ENCODE results near the gene TBC1D22B. TPM values are rescaled to one million over a fixed set of nuclear protein-coding genes. Genes with fewer than 3 reads are reported as not detected.

Gene TBC1D22B
- total and polyA plus RNA-seq, 8 donors: 3.5 to 16.3 (median 6.2) TPM

DNA sequence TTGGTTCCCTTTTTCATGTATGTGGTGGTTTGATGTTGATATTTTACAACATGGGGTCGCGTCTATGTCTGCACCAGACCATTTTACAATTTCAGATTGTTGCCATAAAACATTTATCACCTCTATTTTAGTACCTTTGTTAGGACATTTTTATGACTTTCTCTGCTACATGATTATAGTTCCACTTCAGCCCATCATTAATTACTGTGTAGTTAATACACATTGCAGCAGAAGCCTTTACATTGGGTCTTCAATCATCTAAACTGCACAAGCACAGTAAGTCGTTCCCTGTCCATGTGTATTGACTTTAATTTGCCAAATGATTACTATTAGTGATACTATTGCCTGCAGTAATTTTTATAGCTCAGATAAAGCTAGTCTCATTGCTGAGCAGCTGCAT lies 16.1 kb downstream of the TBC1D22B start:
- no peak overlapping the region for H3K4me3 ChIP-seq
- H3K27ac ChIP-seq: no peak overlapping the region
- no peaks in the 10 kb centered on the region for H3K27me3 ChIP-seq
- intact Hi-C loops (cut with DNase I; ENCODE audit: low total_unique reads): no loop called here
- H3K4me1 ChIP-seq: peaks cover 0 to 30% (median 6%) of the 10 kb centered on the region in 4 donors
- no peak for TF ChIP-seq POLR2AphosphoS5 (IDR thresholded peaks at IDR 0.05)
- TF ChIP-seq POLR2A (IDR thresholded peaks at IDR 0.05): no peak
- TF ChIP-seq, protein P1, sequence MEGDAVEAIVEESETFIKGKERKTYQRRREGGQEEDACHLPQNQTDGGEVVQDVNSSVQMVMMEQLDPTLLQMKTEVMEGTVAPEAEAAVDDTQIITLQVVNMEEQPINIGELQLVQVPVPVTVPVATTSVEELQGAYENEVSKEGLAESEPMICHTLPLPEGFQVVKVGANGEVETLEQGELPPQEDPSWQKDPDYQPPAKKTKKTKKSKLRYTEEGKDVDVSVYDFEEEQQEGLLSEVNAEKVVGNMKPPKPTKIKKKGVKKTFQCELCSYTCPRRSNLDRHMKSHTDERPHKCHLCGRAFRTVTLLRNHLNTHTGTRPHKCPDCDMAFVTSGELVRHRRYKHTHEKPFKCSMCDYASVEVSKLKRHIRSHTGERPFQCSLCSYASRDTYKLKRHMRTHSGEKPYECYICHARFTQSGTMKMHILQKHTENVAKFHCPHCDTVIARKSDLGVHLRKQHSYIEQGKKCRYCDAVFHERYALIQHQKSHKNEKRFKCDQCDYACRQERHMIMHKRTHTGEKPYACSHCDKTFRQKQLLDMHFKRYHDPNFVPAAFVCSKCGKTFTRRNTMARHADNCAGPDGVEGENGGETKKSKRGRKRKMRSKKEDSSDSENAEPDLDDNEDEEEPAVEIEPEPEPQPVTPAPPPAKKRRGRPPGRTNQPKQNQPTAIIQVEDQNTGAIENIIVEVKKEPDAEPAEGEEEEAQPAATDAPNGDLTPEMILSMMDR (IDR thresholded peaks at IDR 0.05): no peak
- TF ChIP-seq EP300 (IDR thresholded peaks at IDR 0.05): no peak
- H3K9me3 ChIP-seq: no peaks in the 10 kb centered on the region
- H3K36me3 ChIP-seq: peaks cover 0 to 35% (median 25%) of the 10 kb centered on the region in 4 donors
- 60 to 75% (median 68%) methylated on average over 3 of the region's 3 CpGs for WGBS, 5 donors
- DNase-seq: no peak

GRCh38 chr6:37275350-37275749 lies 17.8 kb downstream of the TBC1D22B start:
- Histone ChIP-seq H3K36me3 (peaks cover 0 to 30% (median 23%) of the 10 kb centered on the region in 4 donors), H3K27me3 (no peaks in the 10 kb centered on the region), H3K27ac (no peak overlapping the region), H3K4me3 (no peak overlapping the region), H3K9me3 (no peaks in the 10 kb centered on the region), H3K4me1 (peaks cover 0 to 43% (median 6%) of the 10 kb centered on the region in 4 donors)
- 70 to 89% (median 75%) methylated on average over 1 of the region's 1 CpG for WGBS, 5 donors
- DNase-seq: no peak
- intact Hi-C loops (cut with DNase I; ENCODE audit: low total_unique reads): no loop called here
- TF ChIP-seq POLR2A (IDR thresholded peaks at IDR 0.05) (no peak), EP300 (IDR thresholded peaks at IDR 0.05) (no peak), POLR2AphosphoS5 (IDR thresholded peaks at IDR 0.05) (no peak)
- TF ChIP-seq, protein P1 (IDR thresholded peaks at IDR 0.05): no peak

DNA sequence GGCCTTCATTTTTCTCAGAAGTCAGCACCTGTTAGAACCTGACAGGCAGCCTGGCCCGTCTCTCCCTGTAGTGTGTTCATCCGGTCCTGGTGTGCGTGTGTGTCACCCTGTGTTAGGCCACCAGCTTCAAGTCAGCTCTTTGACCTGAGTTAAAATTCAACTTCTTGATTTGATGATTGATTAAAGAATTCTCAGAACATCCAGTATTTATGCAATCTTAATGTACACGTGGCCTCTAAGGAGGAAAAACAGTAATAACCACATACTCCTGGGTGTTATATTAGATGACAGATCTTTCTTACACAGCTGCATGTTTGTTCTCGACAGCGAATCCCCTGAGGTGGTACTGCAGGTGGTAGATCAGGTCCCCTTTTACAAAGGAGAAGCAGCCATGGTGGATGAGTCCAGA lies 19.4 kb downstream of the TBC1D22B start:
- 75 to 90% (median 85%) methylated on average over 6 of the region's 6 CpGs for WGBS, 5 donors
- no peak overlapping the region for H3K4me3 ChIP-seq
- intact Hi-C loops (cut with DNase I; ENCODE audit: low total_unique reads): no loop called here
- H3K27ac ChIP-seq: no peak overlapping the region
- DNase-seq: peak in 1 of 2 donors; percentile 33
- H3K27me3 ChIP-seq: no peaks in the 10 kb centered on the region
- peaks cover 0 to 28% (median 20%) of the 10 kb centered on the region in 4 donors for H3K36me3 ChIP-seq
- H3K4me1 ChIP-seq: peaks cover 0 to 54% (median 11%) of the 10 kb centered on the region in 4 donors
- H3K9me3 ChIP-seq: no peaks in the 10 kb centered on the region
- TF ChIP-seq POLR2A (IDR thresholded peaks at IDR 0.05) (no peak), EP300 (IDR thresholded peaks at IDR 0.05) (no peak), POLR2AphosphoS5 (IDR thresholded peaks at IDR 0.05) (no peak)
- TF ChIP-seq, protein P1 (IDR thresholded peaks at IDR 0.05): no peak

- Histone ChIP-seq H3K27me3 (no peaks in the 10 kb centered on the region), H3K36me3 (peaks cover 10 to 50% (median 41%) of the 10 kb centered on the region in 4 donors), H3K9me3 (no peaks in the 10 kb centered on the region), H3K27ac (peak overlapping the region in 3 of 5 donors; percentile 10 to 31 (median 29)), H3K4me1 (peaks cover 7 to 78% (median 27%) of the 10 kb centered on the region in 4 donors), H3K4me3 (no peak overlapping the region)
- intact Hi-C loops (cut with DNase I; ENCODE audit: low total_unique reads): no loop called here
- TF ChIP-seq POLR2A (IDR thresholded peaks at IDR 0.05) (no peak), EP300 (IDR thresholded peaks at IDR 0.05) (no peak), POLR2AphosphoS5 (IDR thresholded peaks at IDR 0.05) (no peak)
- TF ChIP-seq, protein P1 (IDR thresholded peaks at IDR 0.05): no peak
- 76 to 93% (median 88%) methylated on average over 9 of the region's 9 CpGs for WGBS, 5 donors
- DNase-seq: no peak
Observed at GRCh38 chr6:37279366-37280134, 22.0 kb downstream of the TBC1D22B start.
